HUES6 (cell line): ENCODE results near the gene SIAH3.

Experiments
- H3K27ac ChIP-seq: 2 replicates; pipeline ENCODE4 v1.7.0; 2013; ENCODE audit warnings: low read depth, mild to moderate bottlenecking, low read length, inconsistent platforms
- H3K27me3 ChIP-seq: 2 replicates; pipeline ENCODE4 v1.6.1; 2013; ENCODE audit warnings: low read length; ENCODE audit not compliant: control insufficient read depth, insufficient read depth
- H3K36me3 ChIP-seq: 2 replicates; pipeline ENCODE4 v1.6.1; 2013; ENCODE audit warnings: low read length; ENCODE audit not compliant: control insufficient read depth, insufficient read depth
- H3K4me1 ChIP-seq: 2 replicates; pipeline ENCODE4 v1.6.1; 2013; ENCODE audit warnings: low read length; ENCODE audit not compliant: control insufficient read depth, insufficient read depth
- H3K4me3 ChIP-seq: 2 replicates; pipeline ENCODE4 v1.5.1; 2013; ENCODE audit warnings: low read depth, low read length
- H3K9ac ChIP-seq: one replicate; pipeline ENCODE4 v1.6.1; 2013; ENCODE audit warnings: mild to moderate bottlenecking, low read length
- H3K9me3 ChIP-seq: 2 replicates; pipeline ENCODE4 v1.6.1; 2013; ENCODE audit warnings: low read depth, low read length; ENCODE audit not compliant: control insufficient read depth, insufficient read depth

Gene SIAH3

DNA sequence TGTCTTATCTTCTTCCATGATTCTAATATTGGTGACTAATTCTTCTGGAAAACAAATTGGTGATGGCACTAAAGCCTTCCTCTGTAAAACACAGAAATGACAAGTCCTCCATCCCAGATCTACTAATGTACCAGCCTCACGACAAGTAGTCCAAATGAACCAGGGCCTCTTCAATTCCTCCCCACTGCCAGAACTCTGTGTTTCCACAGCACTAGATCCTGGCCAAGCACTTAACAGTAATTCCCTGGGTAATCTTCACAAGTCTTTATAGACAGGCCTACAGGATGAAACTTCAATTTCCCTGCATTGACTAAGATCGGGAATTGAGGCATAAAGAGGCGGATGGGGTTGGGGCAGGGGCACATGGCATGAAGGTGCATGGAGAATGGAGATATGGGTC is 52.7 kb downstream of the SIAH3 start:
- Histone ChIP-seq H3K4me1 (no peaks in the 10 kb centered on the region; the same call in 1 of the 2 replicates), H3K4me3 (no peak overlapping the region), H3K9me3 (peaks cover 3% of the 10 kb centered on the region; the same call in 1 of the 2 replicates)

GRCh38 chr13:45796426-45797235 is 54.9 kb downstream of the SIAH3 start:
- no peak overlapping the region for H3K9ac ChIP-seq
- H3K27me3 ChIP-seq = no peaks in the 10 kb centered on the region
- peaks cover 3% of the 10 kb centered on the region; the same call in 1 of the 2 replicates for H3K9me3 ChIP-seq
- H3K27ac ChIP-seq = no peak overlapping the region
- no peaks in the 10 kb centered on the region for H3K36me3 ChIP-seq
- H3K4me1 ChIP-seq = no peaks in the 10 kb centered on the region; the same call in 1 of the 2 replicates
- H3K4me3 ChIP-seq = no peak overlapping the region

More for the DNA sequence above, 52.7 kb downstream of the SIAH3 start:
- H3K27ac ChIP-seq = no peak overlapping the region
- no peaks in the 10 kb centered on the region for H3K27me3 ChIP-seq
- no peaks in the 10 kb centered on the region for H3K36me3 ChIP-seq
- no peak overlapping the region for H3K9ac ChIP-seq

- no peak overlapping the region for H3K9ac ChIP-seq
- H3K27me3 ChIP-seq = no peaks in the 10 kb centered on the region
- no peaks in the 10 kb centered on the region; the same call in 1 of the 2 replicates for H3K4me1 ChIP-seq
- no peak overlapping the region for H3K4me3 ChIP-seq
- H3K36me3 ChIP-seq = no peaks in the 10 kb centered on the region
- H3K27ac ChIP-seq = no peak overlapping the region
- peaks cover 3% of the 10 kb centered on the region; the same call in 1 of the 2 replicates for H3K9me3 ChIP-seq
Observed at GRCh38 chr13:45792827-45793303, 58.7 kb downstream of the SIAH3 start.

DNA sequence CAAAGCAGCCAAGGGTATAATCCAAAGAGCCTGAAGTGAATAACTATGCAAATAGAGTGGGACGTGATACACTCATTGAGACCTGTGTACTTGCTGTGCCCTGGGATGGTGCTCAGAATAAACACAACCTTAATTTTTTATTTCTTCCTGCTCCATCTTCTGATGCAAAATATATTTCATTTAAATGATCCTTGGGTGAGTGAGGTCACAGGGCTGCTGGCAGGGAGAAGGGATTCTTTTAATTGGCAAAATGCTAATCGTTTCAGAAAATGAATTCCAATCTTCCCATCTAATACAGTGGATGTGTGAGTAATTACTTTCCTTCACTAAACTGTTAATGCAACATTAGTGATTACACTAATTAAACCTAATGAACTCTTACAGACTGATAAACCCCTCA is 63.5 kb downstream of the SIAH3 start:
- Histone ChIP-seq H3K4me1 (no peaks in the 10 kb centered on the region; the same call in 1 of the 2 replicates), H3K4me3 (no peak overlapping the region), H3K9ac (no peak overlapping the region), H3K9me3 (no peaks in the 10 kb centered on the region), H3K27ac (no peak overlapping the region), H3K27me3 (no peaks in the 10 kb centered on the region), H3K36me3 (no peaks in the 10 kb centered on the region)

DNA sequence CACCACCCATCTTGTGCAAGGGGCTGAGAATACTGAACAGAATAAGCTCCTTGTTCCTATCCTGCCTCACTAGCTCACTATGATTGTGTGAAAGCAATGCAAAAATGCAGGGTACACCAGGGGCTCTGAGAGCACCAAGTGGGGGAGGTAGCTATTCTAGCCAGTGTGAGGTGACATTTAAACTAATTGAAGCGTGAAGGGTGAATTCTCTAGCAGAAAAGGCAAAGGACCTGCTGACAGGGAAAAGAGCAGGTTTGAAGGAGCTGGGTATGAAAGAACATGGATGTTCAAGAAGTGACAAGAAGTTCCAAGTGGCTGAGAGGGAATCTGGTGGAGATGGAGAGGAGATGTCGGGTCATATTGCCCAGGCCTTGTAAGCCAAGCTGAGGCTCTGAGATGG is 64.2 kb downstream of the SIAH3 start:
- H3K9me3 ChIP-seq = no peaks in the 10 kb centered on the region
- no peaks in the 10 kb centered on the region for H3K36me3 ChIP-seq
- no peaks in the 10 kb centered on the region for H3K27me3 ChIP-seq
- H3K4me3 ChIP-seq = no peak overlapping the region
- H3K9ac ChIP-seq = no peak overlapping the region
- H3K4me1 ChIP-seq = no peaks in the 10 kb centered on the region; the same call in 1 of the 2 replicates
- H3K27ac ChIP-seq = no peak overlapping the region

GRCh38 chr13:45786293-45786920 is 65.1 kb downstream of the SIAH3 start:
- no peaks in the 10 kb centered on the region for H3K27me3 ChIP-seq
- H3K36me3 ChIP-seq = no peaks in the 10 kb centered on the region
- no peak overlapping the region for H3K27ac ChIP-seq
- no peak overlapping the region for H3K9ac ChIP-seq
- H3K4me3 ChIP-seq = no peak overlapping the region
- H3K4me1 ChIP-seq = no peaks in the 10 kb centered on the region; the same call in 1 of the 2 replicates
- no peaks in the 10 kb centered on the region for H3K9me3 ChIP-seq

- no peak overlapping the region for H3K9ac ChIP-seq
- no peaks in the 10 kb centered on the region for H3K4me1 ChIP-seq
- no peaks in the 10 kb centered on the region for H3K9me3 ChIP-seq
- no peak overlapping the region for H3K4me3 ChIP-seq
- no peaks in the 10 kb centered on the region for H3K27me3 ChIP-seq
- H3K36me3 ChIP-seq = no peaks in the 10 kb centered on the region
- H3K27ac ChIP-seq = no peak overlapping the region
Observed at GRCh38 chr13:45784755-45785675, 66.5 kb downstream of the SIAH3 start.

GRCh38 chr13:45783346-45784043 is 68.1 kb downstream of the SIAH3 start:
- no peaks in the 10 kb centered on the region for H3K9me3 ChIP-seq

DNA sequence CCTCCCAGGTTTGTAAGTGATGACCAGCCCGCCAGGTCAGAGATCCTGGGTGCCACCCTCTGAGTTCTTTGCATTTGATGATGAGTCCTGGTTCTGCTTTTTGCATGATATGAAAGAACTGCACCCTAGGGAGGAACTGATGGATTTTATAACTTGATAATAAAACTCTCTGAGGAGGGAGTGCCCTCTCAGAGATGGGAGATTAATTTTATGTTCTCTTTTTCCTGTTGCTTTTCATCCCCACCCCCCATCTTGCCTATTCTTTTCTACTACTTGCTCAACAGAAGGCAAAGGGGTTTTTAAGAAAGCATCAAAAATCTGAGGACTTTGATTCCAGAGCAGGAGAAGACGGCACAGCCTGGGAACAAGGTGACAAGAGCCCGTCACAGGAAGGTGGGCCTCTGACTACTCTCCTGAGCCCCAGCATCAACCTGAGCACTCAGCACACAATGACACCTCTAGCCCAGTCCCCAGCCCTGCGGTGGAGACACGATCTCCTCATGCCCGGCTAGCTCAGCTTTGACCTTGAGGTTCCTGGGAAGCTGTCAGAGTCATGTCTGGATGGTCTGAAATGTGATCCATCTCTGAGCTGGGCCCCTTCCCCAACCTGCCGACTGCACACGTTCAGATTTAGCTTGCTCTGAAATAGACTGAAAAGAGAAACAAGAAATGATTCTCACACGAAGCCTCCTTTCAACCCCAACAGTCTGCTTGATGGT is 69.1 kb downstream of the SIAH3 start:
- Histone ChIP-seq H3K36me3 (no peaks in the 10 kb centered on the region), H3K4me1 (no peaks in the 10 kb centered on the region; the same call in 1 of the 2 replicates), H3K27ac (no peak overlapping the region), H3K4me3 (no peak overlapping the region), H3K27me3 (no peaks in the 10 kb centered on the region), H3K9ac (no peak overlapping the region), H3K9me3 (no peaks in the 10 kb centered on the region)

More at GRCh38 chr13:45783346-45784043, 68.1 kb downstream of the SIAH3 start:
- Histone ChIP-seq H3K9ac (no peak overlapping the region), H3K4me1 (no peaks in the 10 kb centered on the region; the same call in 1 of the 2 replicates), H3K27me3 (no peaks in the 10 kb centered on the region), H3K27ac (no peak overlapping the region), H3K4me3 (no peak overlapping the region), H3K36me3 (no peaks in the 10 kb centered on the region)
